Measurements from ENCODE around the gene CCDC92. TPM values are rescaled to one million over a fixed set of nuclear protein-coding genes. Genes with fewer than 3 reads are reported as not detected.

Gene CCDC92
- total RNA-seq, 3 donors from 2014 or later (not counting 1 experiment from before 2014, with no cell fraction given): 37.6 to 42.4 (median 39.1) TPM

- no peak overlapping the region for H3K27ac ChIP-seq (ENCODE audit: low read length)
- Mint-ChIP-seq H3K4me1 (peaks cover 23 to 25% of the 10 kb centered on the region in 2 donors), H3K27ac (no peak overlapping the region), H3K4me3 (no peak overlapping the region), H3K9me3 (no peaks in the 10 kb centered on the region), H3K36me3 (no peaks in the 10 kb centered on the region), H3K27me3 (ENCODE audit: low read depth in 2 of 2) (no peaks in the 10 kb centered on the region)
- H3K9me3 ChIP-seq (ENCODE audit: control insufficient read depth, insufficient read depth, low read length): no peaks in the 10 kb centered on the region
- no peak overlapping the region for H3K4me3 ChIP-seq (ENCODE audit: low read length)
- H3K27me3 ChIP-seq (ENCODE audit: control insufficient read depth, insufficient read depth, low read length): no peaks in the 10 kb centered on the region
- ATAC-seq (no peak), DNase-seq (no peak)
- H3K4me1 ChIP-seq (ENCODE audit: control insufficient read depth, insufficient read depth, low read length): peaks cover 4% of the 10 kb centered on the region
- intact Hi-C loops (cut with micrococcal nuclease): no loop called here
- no peak for TF ChIP-seq CTCF (IDR thresholded peaks at IDR 0.05)
- peaks cover 5% of the 10 kb centered on the region for H3K36me3 ChIP-seq (ENCODE audit: control insufficient read depth, insufficient read depth, low read length)
- WGBS (ENCODE audit: insufficient coverage): over 99% methylated on average over 9 of the region's 9 CpGs
These were observed 31.7 kb upstream of the CCDC92 start for GRCh38 chr12:124004233-124004875.

GRCh38 chr12:124002654-124003053 is 30.0 kb upstream of the CCDC92 start:
- intact Hi-C loops (cut with micrococcal nuclease): no loop called here
- Mint-ChIP-seq H3K27ac (no peak overlapping the region), H3K9me3 (no peaks in the 10 kb centered on the region), H3K36me3 (no peaks in the 10 kb centered on the region), H3K4me3 (no peak overlapping the region), H3K4me1 (peaks cover 26 to 30% of the 10 kb centered on the region in 2 donors), H3K27me3 (ENCODE audit: low read depth in 2 of 2) (no peaks in the 10 kb centered on the region)
- peaks cover 4% of the 10 kb centered on the region for H3K4me1 ChIP-seq (ENCODE audit: control insufficient read depth, insufficient read depth, low read length)
- TF ChIP-seq CTCF (IDR thresholded peaks at IDR 0.05): no peak
- H3K36me3 ChIP-seq (ENCODE audit: control insufficient read depth, insufficient read depth, low read length): peaks cover 5% of the 10 kb centered on the region
- no peaks in the 10 kb centered on the region for H3K9me3 ChIP-seq (ENCODE audit: control insufficient read depth, insufficient read depth, low read length)
- H3K4me3 ChIP-seq (ENCODE audit: low read length): no peak overlapping the region
- DNase-seq: no peak
- no peak for ATAC-seq
- 68% methylated on average over 2 of the region's 2 CpGs for WGBS (ENCODE audit: insufficient coverage)
- no peaks in the 10 kb centered on the region for H3K27me3 ChIP-seq (ENCODE audit: control insufficient read depth, insufficient read depth, low read length)
- H3K27ac ChIP-seq (ENCODE audit: low read length): no peak overlapping the region

GRCh38 chr12:124002021-124002644 is 29.5 kb upstream of the CCDC92 start:
- no peaks in the 10 kb centered on the region for H3K36me3 Mint-ChIP-seq
- DNase-seq (no peak), ATAC-seq (no peak)
- no peak overlapping the region for H3K4me3 ChIP-seq (ENCODE audit: low read length)
- intact Hi-C loops (cut with micrococcal nuclease): no loop called here
- no peaks in the 10 kb centered on the region for H3K27me3 Mint-ChIP-seq (ENCODE audit: low read depth in 2 of 2)
- H3K27ac ChIP-seq (ENCODE audit: low read length): no peak overlapping the region
- H3K4me1 Mint-ChIP-seq: peaks cover 27 to 33% of the 10 kb centered on the region in 2 donors
- H3K36me3 ChIP-seq (ENCODE audit: control insufficient read depth, insufficient read depth, low read length): peaks cover 5% of the 10 kb centered on the region
- no peaks in the 10 kb centered on the region for H3K9me3 ChIP-seq (ENCODE audit: control insufficient read depth, insufficient read depth, low read length)
- WGBS (ENCODE audit: insufficient coverage): 87% methylated on average over 6 of the region's 6 CpGs
- peaks cover 4% of the 10 kb centered on the region for H3K4me1 ChIP-seq (ENCODE audit: control insufficient read depth, insufficient read depth, low read length)
- no peaks in the 10 kb centered on the region for H3K27me3 ChIP-seq (ENCODE audit: control insufficient read depth, insufficient read depth, low read length)
- TF ChIP-seq CTCF (IDR thresholded peaks at IDR 0.05): no peak
- no peak overlapping the region for H3K27ac Mint-ChIP-seq
- H3K4me3 Mint-ChIP-seq: no peak overlapping the region
- H3K9me3 Mint-ChIP-seq: no peaks in the 10 kb centered on the region
